KOPT-K1 (cell line): ENCODE data around the gene SLC27A4.

Experiments
- H3K27ac ChIP-seq: fragments of 200-600 bp; sonication (generic); 2 replicates; pipeline ENCODE4 v1.5.1; 2016; ENCODE audit warnings: antibody characterized with exemption, mild to moderate bottlenecking, low read depth, low read length; ENCODE audit not compliant: poor library complexity, severe bottlenecking
- H3K36me3 ChIP-seq: fragments of 200-600 bp; sonication (generic); 2 replicates; pipeline ENCODE4 v1.5.1; 2017; ENCODE audit warnings: antibody characterized with exemption, mild to moderate bottlenecking, low read length, moderate library complexity; ENCODE audit not compliant: insufficient read depth
- H3K9me3 ChIP-seq: fragments of 200-600 bp; sonication (generic); 2 replicates; pipeline ENCODE4 v1.5.1; 2017; ENCODE audit warnings: antibody characterized with exemption, low read length, mild to moderate bottlenecking; ENCODE audit not compliant: insufficient read depth, poor library complexity, severe bottlenecking

SLC27A4 gene

GRCh38 chr9:128370367-128370751, 30.0 kb downstream of the SLC27A4 start:
- Histone ChIP-seq H3K27ac (peak overlapping the region; percentile 76), H3K9me3 (no peaks in the 10 kb centered on the region)

GRCh38 chr9:128370752-128371629, 30.7 kb downstream of the SLC27A4 start, which contains the start of gene URM1:
Gene URM1 (plus strand): TSS chr9:128371374. CDS start chr9:128371381, 7 bp downstream.
- Histone ChIP-seq H3K36me3 (peaks cover 13% of the 10 kb centered on the region; the same call in 1 of the 2 replicates), H3K27ac (peak within 1 kb of the TSS; percentile 76), H3K9me3 (no peaks in the 10 kb centered on the region)

More at GRCh38 chr9:128370367-128370751, 30.0 kb downstream of the SLC27A4 start:
- H3K36me3 ChIP-seq = peaks cover 13% of the 10 kb centered on the region; the same call in 1 of the 2 replicates

GRCh38 chr9:128371630-128372117, 31.3 kb downstream of the SLC27A4 start:
- Histone ChIP-seq H3K36me3 (peaks cover 13% of the 10 kb centered on the region; the same call in 1 of the 2 replicates), H3K27ac (peak overlapping the region; percentile 76), H3K9me3 (no peaks in the 10 kb centered on the region)

- H3K27ac ChIP-seq = peak overlapping the region; percentile 76
- no peaks in the 10 kb centered on the region for H3K9me3 ChIP-seq
- peaks cover 13% of the 10 kb centered on the region; the same call in 1 of the 2 replicates for H3K36me3 ChIP-seq
Measured at GRCh38 chr9:128372188-128372641, 31.9 kb downstream of the SLC27A4 start.

GRCh38 chr9:128372784-128373183, 32.5 kb downstream of the SLC27A4 start:
- Histone ChIP-seq H3K27ac (no peak overlapping the region), H3K36me3 (peaks cover 16% of the 10 kb centered on the region)

GRCh38 chr9:128374221-128374675, 33.9 kb downstream of the SLC27A4 start:
- H3K36me3 ChIP-seq = peaks cover 28% of the 10 kb centered on the region
- H3K27ac ChIP-seq = no peak overlapping the region
- H3K9me3 ChIP-seq = no peaks in the 10 kb centered on the region

More at GRCh38 chr9:128372784-128373183, 32.5 kb downstream of the SLC27A4 start:
- no peaks in the 10 kb centered on the region for H3K9me3 ChIP-seq

GRCh38 chr9:128375865-128376264, 35.5 kb downstream of the SLC27A4 start:
- Histone ChIP-seq H3K9me3 (no peaks in the 10 kb centered on the region), H3K27ac (no peak overlapping the region), H3K36me3 (peaks cover 40% of the 10 kb centered on the region)

- Histone ChIP-seq H3K36me3 (peaks cover 88% of the 10 kb centered on the region), H3K27ac (no peak overlapping the region), H3K9me3 (no peaks in the 10 kb centered on the region)
Measured at GRCh38 chr9:128382261-128382660, 41.9 kb downstream of the SLC27A4 start.

GRCh38 chr9:128383007-128383753, 42.9 kb downstream of the SLC27A4 start:
- H3K27ac ChIP-seq = no peak overlapping the region
- no peaks in the 10 kb centered on the region for H3K9me3 ChIP-seq
- peaks cover 91% of the 10 kb centered on the region for H3K36me3 ChIP-seq

- Histone ChIP-seq H3K9me3 (no peaks in the 10 kb centered on the region), H3K36me3 (peaks cover 91% of the 10 kb centered on the region), H3K27ac (no peak overlapping the region)
Measured at GRCh38 chr9:128383791-128384190, 43.5 kb downstream of the SLC27A4 start.

- H3K9me3 ChIP-seq = no peaks in the 10 kb centered on the region
- H3K36me3 ChIP-seq = peaks cover 97% of the 10 kb centered on the region
- H3K27ac ChIP-seq = no peak overlapping the region
Measured at GRCh38 chr9:128384801-128385495, 44.6 kb downstream of the SLC27A4 start.

- Histone ChIP-seq H3K9me3 (no peaks in the 10 kb centered on the region), H3K27ac (no peak overlapping the region), H3K36me3 (peaks cover 97% of the 10 kb centered on the region)
Measured at GRCh38 chr9:128385496-128386460, 45.5 kb downstream of the SLC27A4 start.

- H3K9me3 ChIP-seq = no peaks in the 10 kb centered on the region
- H3K27ac ChIP-seq = no peak overlapping the region
- peaks cover 86% of the 10 kb centered on the region for H3K36me3 ChIP-seq
Measured at GRCh38 chr9:128388150-128388549, 47.8 kb downstream of the SLC27A4 start.
